Endothelial cell of umbilical vein (primary cell): ENCODE results near the gene GLP2R. TPM values are rescaled to one million over a fixed set of nuclear protein-coding genes. Genes with fewer than 3 reads are reported as not detected.

Experiments used
- BruUV-seq: library from RNA; stranded (reverse); fragments of 400-500 nt; replicated peaks from 2 replicates; lab custom pipeline; 2021; lab: Mats Ljungman, UMichigan
- CTCF ChIA-PET: fragments of 300-600, 350-600 bp; sonication (Branson Sonifier 250); formaldehyde crosslinking; loops from one replicate; lab custom pipeline; 2021; ENCODE audit warnings: antibody characterized with exemption, inconsistent platforms; lab: Charles Lee
- POLR2A ChIA-PET: fragments of 300-600, 350-600 bp; sonication (Branson Sonifier 250); formaldehyde crosslinking; loops from one replicate; lab custom pipeline; 2021; ENCODE audit warnings: antibody characterized with exemption, inconsistent platforms; lab: Charles Lee
- DNase-seq: peaks from one replicate; pipeline ENCODE4 v3.0.0-alpha.2; 2011; ENCODE audit warnings: low read depth, low spot score
- FAIRE-seq: peaks from 2 replicates; lab custom pipeline; 2011; peaks lifted over from hg19 to GRCh38; lab: Jason Lieb, UNC
- H2AFZ ChIP-seq: 2 replicates; pipeline ENCODE4 v1.6.0; 2012; ENCODE audit warnings: low read depth, low read length, control low read depth, inconsistent platforms
- H3K27ac ChIP-seq: 2 replicates; pipeline ENCODE4 v1.5.1; 2011; ENCODE audit warnings: low read depth, mild to moderate bottlenecking, control low read depth, low read length, moderate library complexity; ENCODE audit not compliant: insufficient read depth
- H3K27me3 ChIP-seq, 2 experiments: 2 replicates each; pipeline versions ENCODE4 v1.6.0 to v1.6.1; 2011; ENCODE audit warnings: low read length in 2 of 2, mixed read lengths in 1 of 2; ENCODE audit not compliant: control insufficient read depth in 2 of 2, insufficient read depth in 2 of 2
- H3K36me3 ChIP-seq, 2 experiments: 2 replicates in 1 of 2; 3 replicates in 1 of 2; pipeline ENCODE4 v1.5.1; 2011; ENCODE audit warnings: low read length in 2 of 2, mild to moderate bottlenecking in 1 of 2, moderate library complexity in 1 of 2; ENCODE audit not compliant: control insufficient read depth in 2 of 2, insufficient read depth in 2 of 2; ENCODE audit errors: extremely low read depth in 1 of 2
- H3K4me1 ChIP-seq: 3 replicates; pipeline ENCODE4 v1.5.1; 2011; ENCODE audit warnings: mild to moderate bottlenecking, low read length; ENCODE audit not compliant: control insufficient read depth, insufficient read depth; ENCODE audit errors: extremely low read depth
- H3K4me2 ChIP-seq: 2 replicates; pipeline ENCODE4 v1.6.1; 2011; ENCODE audit warnings: low read length, control low read depth, mixed read lengths; ENCODE audit not compliant: insufficient read depth
- H3K4me3 ChIP-seq, 3 experiments: fragments of 200-600 bp in 1 of 3; sonication (generic), shearing (Covaris generic) in 1 of 3; replicated peaks in 1 of 3; 2 replicates each; pipeline ENCODE4 v1.5.1; 2011 to 2016; ENCODE audit warnings: control low read depth in 3 of 3, low read length in 3 of 3, mild to moderate bottlenecking in 2 of 3, inconsistent platforms in 1 of 3, low read depth in 1 of 3, moderate library complexity in 1 of 3; ENCODE audit not compliant: insufficient read depth in 1 of 3
- H3K79me2 ChIP-seq: 2 replicates; pipeline ENCODE4 v1.6.0; 2012; ENCODE audit warnings: low read length, inconsistent platforms; ENCODE audit not compliant: control insufficient read depth, insufficient read depth
- H3K9ac ChIP-seq: replicated peaks from 2 replicates; pipeline ENCODE3; 2011; ENCODE audit warnings: low read length, control low read depth; ENCODE audit not compliant: insufficient read depth; ENCODE audit errors: extremely low read depth
- H3K9me1 ChIP-seq: replicated peaks from 3 replicates; pipeline ENCODE4 v1.6.0; 2011; ENCODE audit warnings: mild to moderate bottlenecking, low read length; ENCODE audit not compliant: control insufficient read depth, insufficient read depth; ENCODE audit errors: extremely low read depth
- H3K9me3 ChIP-seq: replicated peaks from 2 replicates; pipeline ENCODE4 v1.5.1; 2012; ENCODE audit warnings: low read length, inconsistent platforms; ENCODE audit not compliant: control insufficient read depth, insufficient read depth
- H4K20me1 ChIP-seq: replicated peaks from 2 replicates; pipeline ENCODE3; 2011; ENCODE audit warnings: mild to moderate bottlenecking, low read length; ENCODE audit not compliant: control insufficient read depth, insufficient read depth; ENCODE audit errors: extremely low read depth
- FOS ChIP-seq: IDR thresholded peaks from 2 replicates; pipeline ENCODE4 v1.6.1; 2011; ENCODE audit warnings: mild to moderate bottlenecking, low read length, moderate library complexity, borderline replicate concordance; ENCODE audit not compliant: insufficient read depth
- JUN ChIP-seq: IDR thresholded peaks from 2 replicates; pipeline ENCODE4 v1.6.1; 2011; ENCODE audit warnings: borderline replicate concordance, low read depth; ENCODE audit not compliant: insufficient read length, insufficient read depth
- MYC ChIP-seq: IDR thresholded peaks from one replicate; pipeline ENCODE4 v1.6.1; 2011; ENCODE audit warnings: mild to moderate bottlenecking, low read depth, low read length
- POLR2A ChIP-seq: IDR thresholded peaks from 2 replicates; pipeline ENCODE4 v1.6.1; 2012; ENCODE audit warnings: low read depth, mild to moderate bottlenecking, control low read depth, low read length
- POLR2AphosphoS5 ChIP-seq: IDR thresholded peaks from 2 replicates; pipeline ENCODE4 v1.6.1; 2012; ENCODE audit warnings: low read depth, mild to moderate bottlenecking, control low read depth, low read length, moderate library complexity; ENCODE audit not compliant: insufficient read depth
- dilution Hi-C: fragments of 300-500 bp; cut with MboI; formaldehyde crosslinking; loops from one replicate; pipeline ENCODE4 v1.15.0; 2019; ENCODE audit warnings: low sequenced_read_pairs; ENCODE audit not compliant: extremely low pct_ligation_motif_present
- intact Hi-C: fragments of 100-400 bp; cut with micrococcal nuclease; formaldehyde crosslinking; loops from one replicate; pipeline ENCODE4 v1.10.0; 2022
- polyA plus RNA-seq, 4 experiments: library from polyadenylated mRNA; depleted of rRNA in 3 of 4; stranded (reverse) in 3 of 4; unstranded in 1 of 4; fragments of >200 nt; gene quantifications; 2 replicates each; pipeline versions ENCODE4 v1.2.1 to v1.2.3, GENCODE V29; 2011 to 2012; ENCODE audit warnings: missing spikeins in 1 of 4
- total RNA-seq: library from RNA; stranded (reverse); gene quantifications from 2 replicates; pipeline ENCODE4 v1.2.3, GENCODE V29; 2021
- TF ChIP-seq, protein P1 (sequence below), 2 donors: IDR thresholded peaks; 1 replicate in 1 of 2; 2 replicates in 1 of 2; pipeline ENCODE4 v1.5.1; 2011; ENCODE audit warnings: low read length in 2 of 2, mild to moderate bottlenecking in 2 of 2, moderate library complexity in 2 of 2, control low read depth in 1 of 2, inconsistent platforms in 1 of 2, low read depth in 1 of 2; ENCODE audit not compliant: insufficient read depth in 1 of 2; ENCODE audit errors: extremely low read depth in 1 of 2

GLP2R gene
- total and polyA plus RNA-seq, 2 donors (not counting 3 experiments of a cell fraction or from before 2014, with no cell fraction given) = not detected

DNA sequence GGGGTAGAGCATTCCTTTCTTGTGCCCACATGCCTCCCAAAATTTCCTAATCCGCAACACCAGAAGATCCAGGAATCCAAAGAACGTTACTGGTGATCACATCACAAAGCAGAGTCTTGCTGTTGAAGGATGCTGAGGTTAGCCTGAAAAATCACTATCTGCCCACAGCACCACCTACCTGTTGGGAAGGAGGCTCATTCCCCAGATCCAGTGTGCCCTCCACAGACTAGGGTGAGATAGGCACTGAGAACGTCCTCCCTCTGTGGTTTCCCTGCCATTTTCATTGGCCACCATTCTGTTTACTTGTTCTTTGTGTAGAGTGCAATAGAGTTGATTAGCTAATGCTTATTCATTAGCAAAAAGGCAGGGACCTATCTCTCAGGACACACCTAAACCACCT, 49.0 kb downstream of the GLP2R start:
- Histone ChIP-seq H3K9me3 (no peaks in the 10 kb centered on the region), H3K9me1 (no peaks in the 10 kb centered on the region), H3K4me3 (no peak overlapping the region), H3K4me1 (no peaks in the 10 kb centered on the region), H3K79me2 (no peaks in the 10 kb centered on the region), H3K27ac (no peak overlapping the region), H3K27me3 (no peaks in the 10 kb centered on the region), H3K9ac (no peak overlapping the region), H4K20me1 (no peaks in the 10 kb centered on the region), H2AFZ (no peak overlapping the region), H3K36me3 (no peaks in the 10 kb centered on the region), H3K4me2 (no peak overlapping the region)
- intact Hi-C loops (no loop called here), dilution Hi-C loops (no loop called here)
- ChIA-PET CTCF (no interaction called here), POLR2A (no interaction called here)
- FAIRE-seq = no peak
- BruUV-seq = no TSS peak
- DNase-seq = no peak
- TF ChIP-seq POLR2A (no peak), POLR2AphosphoS5 (no peak)

DNA sequence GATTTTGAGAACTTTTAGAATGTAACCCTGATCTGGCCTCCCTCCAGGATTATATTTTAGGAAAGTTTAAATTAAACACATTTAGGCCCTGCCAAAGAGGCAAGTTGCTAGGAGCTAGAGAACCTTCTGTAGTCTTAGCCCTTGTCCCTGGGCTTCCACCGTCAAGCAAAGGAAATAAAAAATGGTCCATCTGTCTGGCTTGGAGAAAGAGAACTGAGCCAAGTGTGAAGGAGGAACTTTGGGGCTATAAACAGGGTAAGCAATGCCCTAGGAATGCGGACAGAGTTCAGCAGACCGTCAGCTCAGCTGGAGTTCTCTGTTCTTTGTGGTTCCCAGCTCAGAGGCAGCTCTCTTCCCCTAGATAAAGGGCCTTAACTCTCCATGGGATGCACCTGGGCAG, 49.7 kb downstream of the GLP2R start:
- H3K9me1 ChIP-seq = no peaks in the 10 kb centered on the region
- dilution Hi-C loops (no loop called here), intact Hi-C loops (no loop called here)
- POLR2A ChIA-PET = no interaction called here
- no peak for FAIRE-seq
- H3K27ac ChIP-seq = no peak overlapping the region
- H3K9ac ChIP-seq = no peak overlapping the region
- H3K9me3 ChIP-seq = no peaks in the 10 kb centered on the region
- no peak for DNase-seq
- no peaks in the 10 kb centered on the region for H3K36me3 ChIP-seq
- H3K79me2 ChIP-seq = no peaks in the 10 kb centered on the region
- CTCF ChIA-PET = no interaction called here
- no peaks in the 10 kb centered on the region for H3K27me3 ChIP-seq
- no peaks in the 10 kb centered on the region for H4K20me1 ChIP-seq
- no peak overlapping the region for H3K4me2 ChIP-seq
- TF ChIP-seq, protein P1, sequence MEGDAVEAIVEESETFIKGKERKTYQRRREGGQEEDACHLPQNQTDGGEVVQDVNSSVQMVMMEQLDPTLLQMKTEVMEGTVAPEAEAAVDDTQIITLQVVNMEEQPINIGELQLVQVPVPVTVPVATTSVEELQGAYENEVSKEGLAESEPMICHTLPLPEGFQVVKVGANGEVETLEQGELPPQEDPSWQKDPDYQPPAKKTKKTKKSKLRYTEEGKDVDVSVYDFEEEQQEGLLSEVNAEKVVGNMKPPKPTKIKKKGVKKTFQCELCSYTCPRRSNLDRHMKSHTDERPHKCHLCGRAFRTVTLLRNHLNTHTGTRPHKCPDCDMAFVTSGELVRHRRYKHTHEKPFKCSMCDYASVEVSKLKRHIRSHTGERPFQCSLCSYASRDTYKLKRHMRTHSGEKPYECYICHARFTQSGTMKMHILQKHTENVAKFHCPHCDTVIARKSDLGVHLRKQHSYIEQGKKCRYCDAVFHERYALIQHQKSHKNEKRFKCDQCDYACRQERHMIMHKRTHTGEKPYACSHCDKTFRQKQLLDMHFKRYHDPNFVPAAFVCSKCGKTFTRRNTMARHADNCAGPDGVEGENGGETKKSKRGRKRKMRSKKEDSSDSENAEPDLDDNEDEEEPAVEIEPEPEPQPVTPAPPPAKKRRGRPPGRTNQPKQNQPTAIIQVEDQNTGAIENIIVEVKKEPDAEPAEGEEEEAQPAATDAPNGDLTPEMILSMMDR (IDR thresholded peaks at IDR 0.05; ENCODE audit: extremely low read depth in 1 of 2, insufficient read depth in 1 of 2, low read depth in 1 of 2, low read length in 2 of 2) = no peak
- TF ChIP-seq JUN (no peak), POLR2A (no peak), FOS (no peak), MYC (no peak), POLR2AphosphoS5 (no peak)
- BruUV-seq = no TSS peak
- no peak overlapping the region for H2AFZ ChIP-seq
- H3K4me1 ChIP-seq = no peaks in the 10 kb centered on the region
- H3K4me3 ChIP-seq = no peak overlapping the region
